ENCODE results near the gene MORN1. TPM values are rescaled to one million over a fixed set of nuclear protein-coding genes. Genes with fewer than 3 reads are reported as not detected.

The MORN1 gene
- polyA plus RNA-seq, 3 donors, result 13.8 to 19.9 (median 17.9) TPM

GRCh38 chr1:2406451-2407041 lies 15.2 kb upstream of the MORN1 start:
- DNase-seq, result no peak

- no peak for DNase-seq
Measured at GRCh38 chr1:2405588-2406295, 14.4 kb upstream of the MORN1 start.

DNA sequence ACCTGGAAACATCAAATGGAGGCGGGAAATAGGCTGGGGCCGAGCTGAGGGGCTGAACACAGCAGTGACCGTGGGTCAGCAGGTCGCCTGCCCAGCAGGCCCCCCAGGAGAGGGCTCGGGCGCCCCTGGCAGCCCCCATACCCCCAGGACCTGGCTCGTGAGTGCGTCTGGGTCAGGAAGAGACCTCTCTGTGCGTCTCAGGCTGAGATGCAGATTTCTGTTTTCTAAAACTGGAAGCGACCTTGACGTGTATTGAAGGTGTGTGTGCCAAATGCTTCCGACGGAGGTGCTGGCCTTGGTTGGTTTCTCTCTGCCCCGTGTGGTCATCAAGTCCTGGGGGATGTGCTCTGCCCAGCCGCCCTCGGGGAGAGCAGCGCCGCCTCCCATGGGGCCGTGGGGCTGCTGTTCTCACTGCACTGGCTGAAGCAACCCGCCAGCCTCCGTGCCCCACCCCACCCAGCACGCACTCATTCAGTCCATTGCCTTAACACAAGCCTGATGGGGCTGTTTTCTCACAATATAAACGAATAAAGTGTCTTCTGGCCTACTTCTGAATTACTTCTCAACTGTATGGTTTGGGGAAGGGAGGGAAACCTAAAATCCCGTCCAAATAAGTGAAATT lies 13.6 kb upstream of the MORN1 start:
- DNase-seq, result no peak

- no peak for DNase-seq
Measured at GRCh38 chr1:2404142-2404889, 13.0 kb upstream of the MORN1 start.

- no peak for DNase-seq
Measured at GRCh38 chr1:2403273-2403672, 11.9 kb upstream of the MORN1 start.

GRCh38 chr1:2402420-2402819 lies 11.1 kb upstream of the MORN1 start:
- no peak for DNase-seq

DNA sequence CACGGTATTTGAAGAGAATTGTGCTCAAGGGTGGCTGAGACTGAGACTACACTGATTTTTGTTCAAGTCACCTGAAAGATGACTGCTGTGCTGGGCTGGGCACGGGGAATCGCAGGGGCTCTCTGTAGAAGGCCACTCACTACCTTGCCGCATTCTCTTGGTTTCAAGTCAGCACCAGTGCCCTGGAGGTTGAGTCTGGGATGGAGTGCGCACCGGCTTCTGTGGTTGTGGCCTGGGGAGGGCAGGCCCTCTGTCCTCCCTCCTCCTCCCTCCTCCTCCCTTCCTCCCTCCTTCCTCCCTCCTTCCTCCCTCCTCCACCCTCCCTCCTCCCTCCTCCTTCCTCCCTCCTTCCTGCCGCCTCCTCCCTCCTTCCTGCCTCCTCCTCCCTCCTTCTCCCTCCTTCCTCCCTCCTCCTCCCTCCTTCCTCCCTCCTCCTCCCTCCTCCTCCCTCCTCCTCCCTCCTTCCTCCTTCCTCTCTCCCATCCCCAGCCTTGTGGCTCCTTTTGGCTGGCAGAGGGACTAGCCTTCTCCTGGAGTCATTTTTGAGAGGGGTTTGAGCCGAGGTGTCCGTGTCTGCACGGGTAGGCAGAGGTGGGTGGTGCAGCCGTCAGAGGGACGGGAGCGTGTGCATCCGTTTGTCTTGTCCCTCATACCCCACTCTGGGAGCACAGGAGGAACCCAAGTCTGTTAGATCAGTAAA lies 9.7 kb upstream of the MORN1 start:
- no peak for DNase-seq

GRCh38 chr1:2400576-2400909 lies 9.2 kb upstream of the MORN1 start:
- DNase-seq, result no peak

DNA sequence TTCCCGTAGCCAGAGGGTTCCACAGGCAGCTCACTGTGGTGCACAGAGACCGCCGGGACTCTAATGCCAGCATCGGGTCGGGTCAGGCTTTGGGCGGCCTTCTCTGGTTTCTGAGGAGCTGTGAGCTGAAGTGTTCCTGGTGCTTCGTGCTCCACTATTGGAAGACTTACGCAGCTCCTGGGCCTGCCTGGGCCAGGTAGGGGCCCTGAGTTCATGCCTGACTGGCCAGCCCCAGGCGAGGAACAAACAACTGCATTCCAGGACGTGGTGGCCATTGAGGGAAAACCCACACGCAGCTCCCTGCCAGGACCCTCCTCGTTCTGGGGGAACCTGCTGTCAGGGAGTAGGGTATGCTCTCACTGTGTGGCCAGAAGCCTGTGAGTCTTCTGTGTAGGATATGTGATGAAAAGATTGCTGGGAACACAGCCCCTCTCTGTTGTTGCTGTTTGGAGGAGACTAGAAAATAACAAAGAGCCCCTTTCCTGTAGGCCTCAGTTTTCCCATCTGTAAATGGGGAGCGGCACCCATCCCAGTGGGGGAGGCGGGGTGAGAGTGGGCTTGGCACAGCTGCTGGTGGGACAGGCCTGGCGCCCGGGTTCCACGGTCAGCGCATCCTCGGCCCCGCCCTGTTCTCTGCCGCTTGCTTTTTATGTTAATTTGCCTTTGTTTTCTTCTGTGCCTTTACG lies 8.7 kb upstream of the MORN1 start:
- peak; percentile 52 for DNase-seq

DNA sequence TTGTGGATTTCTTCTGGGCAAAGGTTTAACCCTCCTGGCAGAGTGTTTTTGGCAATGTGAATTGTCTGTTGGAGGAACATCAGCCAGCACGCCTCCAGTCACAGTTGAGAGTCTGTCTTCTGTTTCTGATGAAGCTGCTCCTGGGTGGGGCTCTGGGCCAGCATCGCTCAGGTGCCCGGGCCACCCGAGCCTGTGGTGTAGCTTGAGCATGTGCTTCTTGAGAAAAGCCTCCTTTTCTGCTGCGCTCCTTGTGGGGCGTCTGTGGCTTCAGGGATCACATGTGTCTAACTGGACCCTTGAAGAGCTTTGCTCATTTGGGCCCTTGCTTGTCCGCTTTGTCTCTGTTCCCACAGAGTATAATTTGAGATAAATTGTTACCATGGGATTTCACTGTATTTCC lies 7.5 kb upstream of the MORN1 start:
- DNase-seq, result no peak

GRCh38 chr1:2397007-2397679 lies 5.8 kb upstream of the MORN1 start:
- no peak for DNase-seq

GRCh38 chr1:2396476-2396875 lies 5.1 kb upstream of the MORN1 start:
- no peak for DNase-seq

DNA sequence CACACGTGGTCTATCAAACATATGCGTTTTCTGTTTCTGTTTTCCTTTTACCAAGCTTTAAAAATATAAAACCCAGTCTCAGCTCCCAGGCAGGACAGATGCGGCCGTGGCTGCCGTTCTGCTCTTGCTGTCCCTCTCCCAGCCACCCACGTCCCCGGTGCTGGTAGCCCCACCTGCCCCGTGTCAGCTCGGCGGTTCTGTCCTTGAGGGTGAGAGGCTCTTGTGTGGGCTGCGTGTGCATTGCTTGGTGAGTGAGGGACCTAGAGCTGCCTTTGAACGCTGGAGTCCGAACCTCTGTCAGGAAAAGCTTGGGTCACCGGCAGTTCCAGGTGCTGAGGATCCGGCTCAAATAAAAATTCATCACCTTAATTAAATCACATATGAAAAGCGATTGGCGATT lies 4.7 kb upstream of the MORN1 start:
- DNase-seq, result no peak

DNA sequence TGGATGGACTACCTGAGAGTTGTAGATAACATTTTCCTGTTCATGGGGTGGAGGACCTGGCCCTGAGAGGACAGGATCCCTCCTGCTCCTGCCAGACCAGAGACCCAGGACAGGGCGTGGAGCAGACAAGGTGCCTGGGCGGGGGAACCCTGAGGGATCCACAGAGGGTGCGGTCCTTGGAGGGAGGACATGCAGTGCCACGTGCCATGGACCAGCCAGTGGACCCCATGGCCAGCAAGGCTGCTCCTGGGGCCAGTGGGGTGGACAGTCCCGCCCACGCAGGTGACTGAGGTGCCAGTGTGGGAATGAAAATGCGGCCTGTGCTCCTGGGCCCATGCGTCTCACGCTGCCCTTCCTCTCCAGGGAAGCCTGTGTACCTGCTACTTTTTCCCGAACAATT lies 3.9 kb upstream of the MORN1 start:
- no peak for DNase-seq

- DNase-seq, result no peak
Measured at GRCh38 chr1:2394761-2395160, 3.4 kb upstream of the MORN1 start.

DNA sequence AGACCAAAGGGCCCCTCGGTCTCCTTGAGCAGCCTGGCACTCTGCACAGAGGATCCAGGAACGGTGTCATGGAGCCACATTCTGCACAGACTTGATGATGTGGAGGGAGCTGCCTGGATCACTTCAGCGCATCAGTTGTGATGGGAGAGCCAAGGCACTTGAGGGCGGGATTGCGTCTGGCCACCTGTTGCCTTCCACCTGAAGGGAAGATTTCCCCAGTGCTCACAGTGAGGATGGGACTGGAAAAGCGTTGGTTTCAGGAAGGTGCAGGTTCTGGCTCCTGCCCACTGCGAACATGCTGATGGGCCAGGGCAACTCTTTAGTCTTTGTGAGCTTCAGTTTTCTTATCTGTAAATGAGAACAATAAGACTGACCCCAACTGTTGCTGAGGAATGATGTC lies 2.9 kb upstream of the MORN1 start:
- DNase-seq, result no peak

GRCh38 chr1:2393471-2393877 lies 2.1 kb upstream of the MORN1 start:
- DNase-seq, result no peak

DNA sequence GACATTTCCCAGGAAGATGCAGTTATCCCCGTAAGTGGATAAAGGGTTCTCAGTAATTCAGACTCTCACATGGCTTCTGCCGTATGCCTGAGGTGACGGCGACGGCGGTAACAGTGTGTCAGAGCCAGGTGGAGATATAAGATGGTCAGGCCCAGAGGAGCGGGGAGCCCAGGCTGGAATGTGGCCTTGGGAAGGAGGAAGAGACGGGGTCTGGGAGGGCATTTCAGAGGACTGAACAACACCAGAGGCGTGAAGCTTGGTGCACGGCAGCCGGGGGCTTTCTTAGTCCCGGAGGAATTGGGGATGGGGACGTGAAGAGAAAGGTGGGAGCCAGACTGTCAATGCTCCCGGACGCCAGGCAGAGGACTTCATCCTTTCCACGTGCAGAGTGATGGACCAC lies 1.3 kb upstream of the MORN1 start:
- DNase-seq, result no peak

- no peak for DNase-seq
Measured at GRCh38 chr1:2391931-2392509, 666 bp upstream of the MORN1 start.

GRCh38 chr1:2389644-2390043 lies 1.7 kb downstream of the MORN1 start:
- DNase-seq, result no peak

All from renal pelvis (tissue), 4 donors.